Hepatocyte (in vitro differentiated cells): ENCODE data around the gene APC. TPM values are rescaled to one million over a fixed set of nuclear protein-coding genes. Genes with fewer than 3 reads are reported as not detected.

ENCODE experiments used
- DNase-seq: peaks from one replicate; pipeline ENCODE4 v3.0.0-alpha.2; 2016; ENCODE audit warnings: low spot score
- H2AFZ ChIP-seq: fragments of 200-600 bp; sonication (generic); 2 replicates; pipeline ENCODE4 v1.6.0; 2016; ENCODE audit warnings: antibody characterized with exemption, mild to moderate bottlenecking
- H3K27ac ChIP-seq: fragments of 200-600 bp; sonication (generic); 2 replicates; pipeline ENCODE4 v1.5.1; 2016; ENCODE audit warnings: mild to moderate bottlenecking
- H3K27me3 ChIP-seq: fragments of 200-600 bp; sonication (generic); 2 replicates; pipeline ENCODE4 v1.6.1; 2016
- H3K36me3 ChIP-seq: fragments of 200-600 bp; sonication (generic); replicated peaks from 2 replicates; pipeline ENCODE4 v1.5.1; 2016; ENCODE audit warnings: low read depth; ENCODE audit not compliant: insufficient read depth
- H3K4me1 ChIP-seq: fragments of 200-600 bp; sonication (generic); 2 replicates; pipeline ENCODE4 v1.5.1; 2016; ENCODE audit warnings: mild to moderate bottlenecking, moderate library complexity; ENCODE audit not compliant: insufficient read depth
- H3K4me2 ChIP-seq: fragments of 200-600 bp; sonication (generic); 2 replicates; pipeline ENCODE4 v1.6.0; 2016
- H3K4me3 ChIP-seq: fragments of 200-600 bp; sonication (generic); 2 replicates; pipeline ENCODE4 v1.5.1; 2016; ENCODE audit warnings: mild to moderate bottlenecking
- H3K79me2 ChIP-seq: fragments of 200-600 bp; sonication (generic); 2 replicates; pipeline ENCODE4 v1.6.0; 2017; ENCODE audit warnings: mild to moderate bottlenecking
- H3K9me2 ChIP-seq: fragments of 200-600 bp; sonication (generic); replicated peaks from 2 replicates; pipeline ENCODE4 v1.6.0; 2017; ENCODE audit warnings: mild to moderate bottlenecking; ENCODE audit not compliant: insufficient read depth
- H3K9me3 ChIP-seq: fragments of 200-600 bp; sonication (generic); 2 replicates; pipeline ENCODE4 v1.5.1; 2016; ENCODE audit warnings: low read depth, mild to moderate bottlenecking
- H4K20me1 ChIP-seq: fragments of 200-600 bp; sonication (generic); 2 replicates; pipeline ENCODE4 v1.6.0; 2016; ENCODE audit warnings: mild to moderate bottlenecking; ENCODE audit not compliant: insufficient read depth, poor library complexity, severe bottlenecking
- CTCF ChIP-seq: fragments of 200-600 bp; sonication (generic); IDR thresholded peaks from 2 replicates; pipeline ENCODE4 v1.5.1; 2016; ENCODE audit warnings: antibody characterized with exemption, mild to moderate bottlenecking; ENCODE audit not compliant: poor library complexity
- EZH2 ChIP-seq: fragments of 200-600 bp; sonication (generic); IDR thresholded peaks from 2 replicates; pipeline ENCODE4 v1.6.1; 2016; ENCODE audit warnings: antibody characterized with exemption, mild to moderate bottlenecking, borderline replicate concordance
- EZH2phosphoT487 ChIP-seq: fragments of 200-600 bp; sonication (generic); IDR thresholded peaks from one replicate; pipeline ENCODE4 v1.6.1; 2018; ENCODE audit warnings: antibody characterized with exemption, mild to moderate bottlenecking, low read depth, moderate library complexity; ENCODE audit not compliant: unreplicated experiment, severe bottlenecking
- WGBS: methylation state at CpG from one replicate; pipeline ENCODE4 v1.1.6; 2016; ENCODE audit warnings: low lambda C conversion rate; ENCODE audit errors: missing lambda C conversion rate; 5-methylcytosine and 5-hydroxymethylcytosine counted together
- polyA plus RNA-seq: library from polyadenylated mRNA; unstranded; fragments of >200 nt; fragmentation: Nextera tagmentation; extraction: Ambion mirVana; gene quantifications from 2 replicates; pipeline ENCODE4 v1.2.1, GENCODE V29; 2016
- total RNA-seq: library from RNA; depleted of rRNA; stranded (reverse); fragments of >200 nt; gene quantifications from 2 replicates; pipeline ENCODE4 v1.2.3, GENCODE V29; 2014

The APC gene
- total and polyA plus RNA-seq, 2 experiments from 2014 or later = 9.1 to 57.0 TPM

- DNase-seq = no peak
- Histone ChIP-seq H3K79me2 (no peaks in the 10 kb centered on the region), H3K4me3 (no peak overlapping the region), H3K9me2 (no peaks in the 10 kb centered on the region), H2AFZ (no peak overlapping the region), H3K9me3 (no peaks in the 10 kb centered on the region), H3K36me3 (no peaks in the 10 kb centered on the region), H4K20me1 (no peaks in the 10 kb centered on the region), H3K4me1 (no peaks in the 10 kb centered on the region), H3K4me2 (no peak overlapping the region), H3K27me3 (no peaks in the 10 kb centered on the region), H3K27ac (no peak overlapping the region)
- TF ChIP-seq CTCF (no peak), EZH2phosphoT487 (no peak), EZH2 (no peak)
- WGBS = 91% methylated on average over 2 of the region's 2 CpGs
Measured at GRCh38 chr5:112823181-112823580, 85.5 kb downstream of the APC start.

- H3K79me2 ChIP-seq = no peaks in the 10 kb centered on the region
- no peak overlapping the region for H3K4me2 ChIP-seq
- no peaks in the 10 kb centered on the region for H3K9me2 ChIP-seq
- no peak overlapping the region for H3K27ac ChIP-seq
- no peaks in the 10 kb centered on the region for H3K4me1 ChIP-seq
- WGBS = 77% methylated on average over 2 of the region's 2 CpGs
- H2AFZ ChIP-seq = no peak overlapping the region
- no peak overlapping the region for H3K4me3 ChIP-seq
- TF ChIP-seq EZH2 (no peak), CTCF (no peak), EZH2phosphoT487 (no peak)
- no peaks in the 10 kb centered on the region for H3K27me3 ChIP-seq
- no peaks in the 10 kb centered on the region for H3K36me3 ChIP-seq
- H4K20me1 ChIP-seq = no peaks in the 10 kb centered on the region
- DNase-seq = no peak
- H3K9me3 ChIP-seq = no peaks in the 10 kb centered on the region
Measured at GRCh38 chr5:112823656-112824055, 86.0 kb downstream of the APC start.

- no peak overlapping the region for H3K4me3 ChIP-seq
- H3K36me3 ChIP-seq = no peaks in the 10 kb centered on the region
- no peaks in the 10 kb centered on the region for H3K9me3 ChIP-seq
- no peak for DNase-seq
- no peak for TF ChIP-seq EZH2
- no peak for TF ChIP-seq CTCF
- TF ChIP-seq EZH2phosphoT487 = no peak
- H3K79me2 ChIP-seq = no peaks in the 10 kb centered on the region
- H2AFZ ChIP-seq = no peak overlapping the region
- no peaks in the 10 kb centered on the region for H3K27me3 ChIP-seq
- no peaks in the 10 kb centered on the region for H3K4me1 ChIP-seq
- H3K4me2 ChIP-seq = no peak overlapping the region
- no peak overlapping the region for H3K27ac ChIP-seq
- no peaks in the 10 kb centered on the region for H3K9me2 ChIP-seq
- no peaks in the 10 kb centered on the region for H4K20me1 ChIP-seq
Measured at GRCh38 chr5:112824197-112824596, 86.5 kb downstream of the APC start.

GRCh38 chr5:112830378-112830777 lies 92.7 kb downstream of the APC start:
- Histone ChIP-seq H3K9me2 (no peaks in the 10 kb centered on the region), H3K79me2 (no peaks in the 10 kb centered on the region), H3K4me3 (no peak overlapping the region), H3K9me3 (no peaks in the 10 kb centered on the region), H3K36me3 (no peaks in the 10 kb centered on the region), H3K4me2 (no peak overlapping the region), H3K27ac (no peak overlapping the region), H2AFZ (no peak overlapping the region), H3K4me1 (no peaks in the 10 kb centered on the region), H3K27me3 (no peaks in the 10 kb centered on the region), H4K20me1 (no peaks in the 10 kb centered on the region)
- WGBS = 95% methylated on average over 2 of the region's 2 CpGs
- no peak for DNase-seq
- no peak for TF ChIP-seq CTCF
- TF ChIP-seq EZH2phosphoT487 = no peak
- TF ChIP-seq EZH2 = no peak
